HG03439 (cell line): ENCODE measurements around the gene BPIFA3.
"Not testable (repeated sequence)": the region's sequence is repeated elsewhere in the genome, so short reads cannot be mapped to it uniquely, and the experiment has no call there.

ENCODE experiments used
- ATAC-seq: cut with Tn5 transposase; IDR thresholded peaks from one replicate; pipeline ENCODE4 v1.9.1; 2021; ENCODE audit warnings: mild to moderate bottlenecking, moderate library complexity; ENCODE audit not compliant: unreplicated experiment

Gene BPIFA3

DNA sequence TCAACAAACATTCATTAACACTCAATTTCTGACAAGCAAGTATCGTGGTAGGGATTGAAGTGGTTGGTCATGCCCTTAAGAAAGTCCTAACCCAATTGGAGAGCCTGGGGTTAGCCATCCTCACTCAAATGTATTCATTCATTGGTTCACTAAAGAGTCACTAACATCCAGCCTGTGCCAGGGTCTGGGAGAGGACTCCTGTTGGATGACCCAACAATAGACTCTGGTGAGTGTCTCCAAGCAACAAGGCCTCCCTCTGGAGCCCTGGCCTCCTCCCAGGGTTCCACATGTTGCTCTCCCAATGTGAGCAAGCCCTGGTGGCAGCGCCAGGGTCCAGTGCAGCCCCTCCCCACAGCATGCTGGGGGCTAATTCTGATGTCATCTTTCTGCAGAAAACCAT, at the start of gene BPIFA3:
TSS of gene BPIFA3 (plus strand) at position 301 of the 400 bp plus-strand sequence. CDS start 185 bp downstream, outside the sequence.
- ATAC-seq = no peak

GRCh38 chr20:33167859-33168258, 49.3 kb upstream of the BPIFA3 start, which contains the start of gene BPIFA2:
Gene BPIFA2 (plus strand): TSS chr20:33168159. CDS start chr20:33169146, 987 bp downstream.
- no peak for ATAC-seq

- no peak for ATAC-seq
Measured at GRCh38 chr20:33169176-33169794, 47.9 kb upstream of the BPIFA3 start.

- ATAC-seq = no peak
Measured at GRCh38 chr20:33172781-33173180, 44.4 kb upstream of the BPIFA3 start.

DNA sequence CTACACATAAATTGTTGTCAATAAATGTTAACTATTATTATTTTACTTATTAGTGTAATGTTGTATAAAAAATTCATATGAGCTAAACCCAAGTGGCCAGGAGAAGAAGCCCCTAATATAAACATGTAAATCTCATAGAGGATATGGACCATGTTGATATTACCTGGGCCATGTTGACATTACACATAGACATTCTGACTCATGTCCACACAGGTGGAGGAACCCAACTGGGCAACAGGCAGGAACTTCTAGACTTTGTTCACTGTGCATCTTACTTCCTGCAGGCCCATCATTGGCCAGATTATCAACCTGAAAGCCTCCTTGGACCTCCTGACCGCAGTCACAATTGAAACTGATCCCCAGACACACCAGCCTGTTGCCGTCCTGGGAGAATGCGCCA, 42.0 kb upstream of the BPIFA3 start:
- ATAC-seq = no peak

DNA sequence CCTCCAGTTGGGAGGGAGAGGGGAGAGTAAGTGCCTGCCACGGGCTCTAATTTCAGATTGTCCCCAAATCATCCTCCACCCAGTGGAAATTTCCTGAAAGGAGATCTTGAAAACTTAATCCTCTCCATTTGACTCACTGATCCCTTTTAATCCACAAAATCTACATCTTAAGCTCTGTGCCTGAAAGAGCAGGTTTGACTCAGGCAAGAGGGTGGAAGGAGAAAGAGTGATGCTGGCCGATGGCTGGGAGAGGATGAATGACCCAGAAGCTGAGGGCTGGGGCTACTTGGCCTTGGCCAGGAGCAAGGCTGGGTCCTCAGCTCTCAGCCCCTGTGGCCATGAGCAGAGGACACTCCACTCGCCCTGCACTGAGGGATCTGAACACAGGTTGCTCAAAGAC, 41.1 kb upstream of the BPIFA3 start:
- no peak for ATAC-seq

DNA sequence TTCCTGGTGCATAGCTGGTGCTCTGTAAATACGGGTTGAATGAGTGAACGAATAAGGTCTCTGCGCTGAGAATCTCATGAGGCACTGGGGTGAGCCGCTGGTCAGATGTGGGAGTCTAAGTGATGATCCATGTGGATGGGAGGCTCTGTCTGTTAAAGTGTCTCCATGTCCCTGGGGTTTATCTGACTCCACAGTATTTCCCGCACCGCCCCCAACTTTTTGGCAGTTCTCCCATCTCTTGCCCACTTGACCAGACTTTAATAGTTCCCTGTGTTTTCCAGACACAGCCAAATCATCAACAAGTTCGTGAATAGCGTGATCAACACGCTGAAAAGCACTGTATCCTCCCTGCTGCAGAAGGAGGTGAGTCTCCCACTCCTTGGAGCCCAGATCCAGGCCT, 39.3 kb upstream of the BPIFA3 start:
- ATAC-seq = no peak

GRCh38 chr20:33178726-33179125, 38.4 kb upstream of the BPIFA3 start:
- ATAC-seq = no peak

- ATAC-seq = no peak
Measured at GRCh38 chr20:33180169-33180568, 37.0 kb upstream of the BPIFA3 start.

- ATAC-seq = no peak
Measured at GRCh38 chr20:33181482-33182093, 35.6 kb upstream of the BPIFA3 start.

- no peak for ATAC-seq
Measured at GRCh38 chr20:33183312-33183711, 33.8 kb upstream of the BPIFA3 start.

DNA sequence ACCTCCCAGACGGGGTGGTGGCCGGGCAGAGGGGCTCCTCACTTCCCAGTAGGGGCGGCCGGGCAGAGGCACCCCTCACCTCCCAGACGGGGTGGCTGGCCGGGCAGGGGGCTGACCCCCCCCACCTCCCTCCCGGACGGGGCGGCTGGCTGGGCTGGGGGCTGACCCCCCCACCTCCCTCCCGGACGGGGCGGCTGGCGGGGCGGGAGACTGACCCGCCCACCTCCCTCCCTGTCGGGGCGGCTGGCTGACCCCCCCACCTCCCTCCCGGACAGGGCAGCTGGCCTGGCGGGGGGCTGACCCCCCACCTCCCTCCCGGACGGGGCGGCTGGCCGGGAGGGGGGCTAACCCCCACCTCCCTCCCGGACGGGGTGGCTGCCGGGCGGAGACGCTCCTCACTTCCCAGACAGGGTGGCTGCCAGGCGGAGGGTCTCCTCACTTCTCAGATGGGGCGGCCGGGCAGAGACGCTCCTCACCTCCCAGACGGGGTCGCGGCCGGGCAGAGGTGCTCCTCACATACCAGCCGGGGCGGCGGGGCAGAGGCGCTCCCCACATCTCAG, 32.0 kb upstream of the BPIFA3 start:
- ATAC-seq = not testable (repeated sequence)

GRCh38 chr20:33187491-33187890, 29.7 kb upstream of the BPIFA3 start:
- no peak for ATAC-seq

- no peak for ATAC-seq
Measured at GRCh38 chr20:33188421-33188820, 28.7 kb upstream of the BPIFA3 start.

DNA sequence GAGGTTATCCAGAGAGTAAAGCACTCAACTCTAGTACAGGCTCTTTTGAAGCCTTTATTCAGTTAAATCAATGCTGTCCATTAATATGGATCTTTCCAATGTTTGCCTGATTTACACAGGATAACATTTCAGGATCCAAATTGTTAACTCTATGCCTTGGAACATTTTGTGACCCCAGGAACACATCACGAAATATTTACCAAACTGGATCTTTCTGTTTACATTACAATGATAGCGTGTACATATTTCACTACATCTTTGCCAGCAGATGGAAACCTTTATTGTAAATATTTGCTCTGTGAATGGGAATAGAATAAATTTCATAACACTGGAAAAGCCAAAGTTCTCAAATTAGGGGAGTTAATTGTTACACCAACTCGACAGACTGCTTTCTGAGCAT, 25.7 kb upstream of the BPIFA3 start:
- ATAC-seq = no peak

DNA sequence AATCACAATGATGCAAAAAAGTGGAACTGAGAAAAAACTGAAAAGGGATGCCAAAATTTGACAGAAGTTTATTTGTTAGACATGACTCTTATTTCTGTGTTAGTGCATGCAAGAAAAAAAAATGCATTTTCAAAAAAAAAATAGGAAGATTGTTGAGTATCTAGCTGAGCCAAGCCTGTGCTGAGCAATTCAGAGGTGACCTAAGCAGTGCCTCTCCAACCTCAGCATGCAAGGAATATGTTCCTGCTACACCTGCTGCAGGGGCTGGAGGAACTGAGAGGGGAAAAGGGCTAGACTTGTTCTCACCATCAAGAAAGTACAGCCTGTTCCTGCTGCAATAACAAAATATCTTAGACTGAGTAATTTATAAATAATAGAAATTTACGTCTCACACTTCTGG, 25.2 kb upstream of the BPIFA3 start:
- no peak for ATAC-seq

DNA sequence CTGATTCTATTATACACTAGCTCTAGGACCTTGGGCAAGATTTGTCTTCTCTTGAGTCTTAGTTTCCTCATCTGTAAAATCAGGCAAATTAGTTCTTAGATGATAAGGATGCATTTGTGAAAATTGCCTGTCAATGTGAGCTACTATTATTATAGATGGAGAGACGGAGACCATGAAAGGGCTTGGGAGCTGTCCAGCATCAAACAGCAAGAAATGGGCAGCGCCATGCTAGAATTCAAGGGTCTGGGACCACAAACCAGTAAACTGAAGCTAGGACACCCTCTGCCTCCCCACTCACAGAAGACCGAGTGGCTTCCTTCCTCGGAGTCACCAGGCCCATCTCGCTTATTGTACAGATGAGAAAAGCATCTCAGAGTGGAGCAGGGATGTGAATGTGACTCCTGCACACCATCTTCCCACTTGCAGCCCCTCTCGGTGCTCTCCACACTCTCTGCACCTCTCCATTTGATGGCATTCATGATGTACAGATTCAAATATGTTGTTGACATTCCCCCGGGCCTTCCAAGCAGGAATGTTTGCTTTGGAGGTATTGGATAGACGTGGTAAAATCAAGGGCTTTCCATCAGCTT, 24.1 kb upstream of the BPIFA3 start:
- no peak for ATAC-seq

GRCh38 chr20:33199026-33199425, 18.1 kb upstream of the BPIFA3 start:
- ATAC-seq = no peak

GRCh38 chr20:33202451-33202850, 14.7 kb upstream of the BPIFA3 start:
- ATAC-seq = no peak

- ATAC-seq = no peak
Measured at GRCh38 chr20:33203444-33203843, 13.7 kb upstream of the BPIFA3 start.

DNA sequence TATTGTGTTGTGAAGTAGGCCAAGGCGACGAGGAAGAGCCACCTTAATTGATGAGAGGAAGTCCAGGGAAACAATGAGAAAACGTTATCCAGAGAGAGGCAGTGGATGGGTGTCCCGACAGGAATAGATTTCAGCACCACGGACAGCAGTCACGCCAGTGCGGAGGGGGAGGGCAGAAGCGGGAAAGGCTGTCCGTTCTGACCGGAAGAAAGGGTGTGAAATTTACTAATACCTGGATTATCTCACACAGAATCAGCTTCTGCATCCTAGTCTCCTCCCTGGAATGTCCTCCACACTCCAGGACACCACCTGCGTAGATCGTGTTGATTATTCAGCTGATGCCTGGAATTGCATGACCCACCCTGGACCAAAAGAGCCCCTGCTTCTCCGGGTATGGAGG, 7.4 kb upstream of the BPIFA3 start:
- no peak for ATAC-seq

DNA sequence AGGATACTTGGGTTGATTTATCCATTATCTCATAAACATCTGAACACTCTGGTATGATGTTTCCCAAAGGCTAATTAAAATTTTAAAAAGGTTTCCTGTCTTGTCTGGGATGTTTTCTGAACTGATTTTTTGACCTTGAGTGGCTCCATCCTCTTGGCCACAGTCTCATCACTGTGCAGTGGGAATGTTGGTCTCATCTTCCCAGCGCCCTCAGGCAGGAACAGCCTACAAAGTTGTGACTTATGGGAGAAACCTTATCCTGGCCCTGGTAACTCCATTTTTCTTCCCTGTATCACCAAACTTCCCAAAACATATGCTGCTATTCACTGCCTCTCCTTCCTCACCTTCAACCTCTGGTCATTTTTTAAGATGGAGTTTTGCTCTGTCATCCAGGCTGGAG, 6.8 kb upstream of the BPIFA3 start:
- ATAC-seq = no peak
